ENCODE results near the gene SCN8A. TPM values are rescaled to one million over a fixed set of nuclear protein-coding genes. Genes with fewer than 3 reads are reported as not detected.
"Not testable (repeated sequence)": the region's sequence is repeated elsewhere in the genome, so short reads cannot be mapped to it uniquely, and the experiment has no call there.

The SCN8A gene
- total and polyA plus RNA-seq, 4 donors, result 0.06 to 0.77 (median 0.26) TPM

GRCh38 chr12:51829641-51830040, 238.6 kb downstream of the SCN8A start:
- Histone ChIP-seq H3K4me1 (ENCODE audit: control insufficient read depth in 5 of 5, insufficient read depth in 5 of 5, low read length in 5 of 5) (peaks cover 0 to 18% (median 0%) of the 10 kb centered on the region in 5 donors), H3K4me3 (no peak overlapping the region), H3K27me3 (ENCODE audit: control insufficient read depth in 3 of 3, insufficient read depth in 3 of 3, low read length in 2 of 3) (no peaks in the 10 kb centered on the region), H3K9ac (ENCODE audit: insufficient read depth in 1 of 2, low read length in 2 of 2) (no peak overlapping the region), H3K9me3 (ENCODE audit: control insufficient read depth in 4 of 4, insufficient read depth in 3 of 4, low read length in 3 of 4) (no peaks in the 10 kb centered on the region), H3K27ac (ENCODE audit: low read depth in 1 of 2, low read length in 1 of 2) (no peak overlapping the region), H3K36me3 (ENCODE audit: control insufficient read depth in 4 of 4, insufficient read depth in 4 of 4, low read length in 4 of 4) (no peaks in the 10 kb centered on the region)
- no peak for ATAC-seq (ENCODE audit: insufficient read depth, low FRiP score)
- no peak for DNase-seq
- no peak for TF ChIP-seq CTCF (IDR thresholded peaks at IDR 0.05; ENCODE audit: control extremely low read depth, extremely low read depth)
- 83 to 100% methylated on average over 1 of the region's 1 CpG for WGBS, 2 donors

- H3K4me1 ChIP-seq (ENCODE audit: control insufficient read depth in 5 of 5, insufficient read depth in 5 of 5, low read length in 5 of 5), result peaks cover 0 to 16% (median 0%) of the 10 kb centered on the region in 5 donors
- not testable (repeated sequence) for H3K4me3 ChIP-seq; H3K27me3 ChIP-seq (ENCODE audit: control insufficient read depth in 3 of 3, insufficient read depth in 3 of 3, low read length in 2 of 3); DNase-seq; H3K36me3 ChIP-seq (ENCODE audit: control insufficient read depth in 4 of 4, insufficient read depth in 4 of 4, low read length in 4 of 4); H3K27ac ChIP-seq (ENCODE audit: low read depth in 1 of 2, low read length in 1 of 2); H3K9me3 ChIP-seq (ENCODE audit: control insufficient read depth in 4 of 4, insufficient read depth in 3 of 4, low read length in 3 of 4); ATAC-seq (ENCODE audit: insufficient read depth, low FRiP score); H3K9ac ChIP-seq (ENCODE audit: insufficient read depth in 1 of 2, low read length in 2 of 2)
- 76 to 80% methylated on average over 5 of the region's 5 CpGs for WGBS, 2 donors
These were observed 240.8 kb downstream of the SCN8A start for GRCh38 chr12:51831817-51832216.

- TF ChIP-seq CTCF (IDR thresholded peaks at IDR 0.05; ENCODE audit: control extremely low read depth, extremely low read depth), result no peak
- DNase-seq (no peak), ATAC-seq (ENCODE audit: insufficient read depth, low FRiP score) (no peak)
- Histone ChIP-seq H3K27ac (ENCODE audit: low read depth in 1 of 2, low read length in 1 of 2) (no peak overlapping the region), H3K36me3 (ENCODE audit: control insufficient read depth in 4 of 4, insufficient read depth in 4 of 4, low read length in 4 of 4) (no peaks in the 10 kb centered on the region), H3K27me3 (ENCODE audit: control insufficient read depth in 3 of 3, insufficient read depth in 3 of 3, low read length in 2 of 3) (no peaks in the 10 kb centered on the region), H3K9me3 (ENCODE audit: control insufficient read depth in 4 of 4, insufficient read depth in 3 of 4, low read length in 3 of 4) (no peaks in the 10 kb centered on the region), H3K4me3 (no peak overlapping the region), H3K9ac (ENCODE audit: insufficient read depth in 1 of 2, low read length in 2 of 2) (no peak overlapping the region), H3K4me1 (ENCODE audit: control insufficient read depth in 5 of 5, insufficient read depth in 5 of 5, low read length in 5 of 5) (peaks cover 0 to 14% (median 0%) of the 10 kb centered on the region in 5 donors)
- WGBS, 2 donors, result 16 to 30% methylated on average over 10 of the region's 10 CpGs
These were observed 241.5 kb downstream of the SCN8A start for GRCh38 chr12:51832354-51833107.

- DNase-seq (no peak), ATAC-seq (ENCODE audit: insufficient read depth, low FRiP score) (no peak)
- 69 to 77% methylated on average over 12 of the region's 12 CpGs for WGBS, 2 donors
- Histone ChIP-seq H3K9me3 (ENCODE audit: control insufficient read depth in 4 of 4, insufficient read depth in 3 of 4, low read length in 3 of 4) (no peaks in the 10 kb centered on the region), H3K4me1 (ENCODE audit: control insufficient read depth in 5 of 5, insufficient read depth in 5 of 5, low read length in 5 of 5) (peaks cover 0 to 5% (median 0%) of the 10 kb centered on the region in 5 donors), H3K27ac (ENCODE audit: low read depth in 1 of 2, low read length in 1 of 2) (no peak overlapping the region), H3K36me3 (ENCODE audit: control insufficient read depth in 4 of 4, insufficient read depth in 4 of 4, low read length in 4 of 4) (no peaks in the 10 kb centered on the region), H3K27me3 (ENCODE audit: control insufficient read depth in 3 of 3, insufficient read depth in 3 of 3, low read length in 2 of 3) (no peaks in the 10 kb centered on the region), H3K9ac (ENCODE audit: insufficient read depth in 1 of 2, low read length in 2 of 2) (no peak overlapping the region), H3K4me3 (no peak overlapping the region)
- TF ChIP-seq CTCF (IDR thresholded peaks at IDR 0.05; ENCODE audit: control extremely low read depth, extremely low read depth), result no peak
These were observed 242.6 kb downstream of the SCN8A start for GRCh38 chr12:51833448-51834227.
